K562 (cell line): ENCODE measurements around the gene CD74. TPM values are rescaled to one million over a fixed set of nuclear protein-coding genes. Genes with fewer than 3 reads are reported as not detected.

Source experiments
- ATAC-seq: fragments of 200-7000 bp; cut with Tn5 transposase; 3 replicates; pipeline ENCODE4 v1.9.1; 2020; ENCODE audit warnings: moderate library complexity
- BruUV-seq: library from RNA; stranded (reverse); fragments of 400-500 nt; replicated peaks from 2 replicates; lab custom pipeline; 2021; lab: Mats Ljungman, UMichigan
- CTCF ChIA-PET: fragments of 300-600 bp; formaldehyde crosslinking; extraction: SDS; loops from one replicate; lab custom pipeline; 2021; ENCODE audit warnings: low intra/inter-chr PET ratio; lab: Yijun Ruan, JAX
- POLR2A ChIA-PET: fragments of 300-600, 350-650 bp; sonication (Branson Sonifier 250); formaldehyde crosslinking; extraction: SDS; loops from one replicate; lab custom pipeline; 2021; ENCODE audit warnings: antibody characterized with exemption, inconsistent platforms; lab: Yijun Ruan, JAX
- DNase-seq, 4 experiments: peaks; one replicate each; pipeline versions ENCODE4 v3.0.0 to v3.0.0-alpha.2; 2011 to 2018; ENCODE audit warnings: low spot score in 3 of 4, mixed read lengths in 3 of 4; ENCODE audit errors: extremely low read depth in 1 of 4
- FAIRE-seq: peaks from 2 replicates; lab custom pipeline; 2011; peaks lifted over from hg19 to GRCh38; lab: Jason Lieb, UNC
- H2AFZ ChIP-seq: 2 replicates; pipeline ENCODE4 v1.6.0; 2011; ENCODE audit warnings: low read depth, low read length, control low read depth, inconsistent platforms
- H3K27ac ChIP-seq: fragments of 200-600 bp; 3 replicates; pipeline ENCODE4 v1.8.0; 2011; ENCODE audit warnings: low read depth, mild to moderate bottlenecking, control low read depth, inconsistent platforms, low read length, moderate library complexity, mixed read lengths; ENCODE audit errors: extremely low read depth
- H3K27me3 ChIP-seq, 2 experiments: fragments of 300-600 bp in 1 of 2; 2 replicates in 1 of 2; 3 replicates in 1 of 2; pipeline versions ENCODE4 v1.6.0 to v1.8.0; 2011; ENCODE audit warnings: inconsistent platforms in 2 of 2, low read length in 2 of 2, mild to moderate bottlenecking in 1 of 2, mixed read lengths in 1 of 2, moderate library complexity in 1 of 2; ENCODE audit not compliant: control insufficient read depth in 2 of 2, insufficient read depth in 2 of 2
- H3K36me3 ChIP-seq: fragments of 300-600 bp; 3 replicates; pipeline ENCODE4 v1.8.0; 2011; ENCODE audit warnings: mild to moderate bottlenecking, low read length, inconsistent platforms; ENCODE audit not compliant: control insufficient read depth, insufficient read depth
- H3K4me1 ChIP-seq, 2 experiments: fragments of 200-600 bp in 1 of 2; replicated peaks in 1 of 2; 2 replicates in 1 of 2; 3 replicates in 1 of 2; pipeline versions ENCODE4 v1.5.1 to v1.8.0; 2011; ENCODE audit warnings: inconsistent platforms in 2 of 2, low read length in 2 of 2, mild to moderate bottlenecking in 1 of 2, mixed read lengths in 1 of 2, moderate library complexity in 1 of 2; ENCODE audit not compliant: control insufficient read depth in 2 of 2, insufficient read depth in 2 of 2
- H3K4me2 ChIP-seq: 2 replicates; pipeline ENCODE4 v1.6.1; 2011; ENCODE audit warnings: low read length, control low read depth, inconsistent platforms, mixed read lengths; ENCODE audit not compliant: insufficient read depth
- H3K4me3 ChIP-seq: fragments of 200-600 bp; sonication (generic), shearing (Covaris generic); 2 replicates; pipeline ENCODE4 v1.5.1; 2016; ENCODE audit warnings: control low read depth, inconsistent platforms
- H3K79me2 ChIP-seq: fragments of 200-600 bp; 3 replicates; pipeline ENCODE4 v1.8.0; 2011; ENCODE audit warnings: low read length, inconsistent platforms; ENCODE audit not compliant: control insufficient read depth, insufficient read depth
- H3K9ac ChIP-seq, 2 experiments: 2 replicates each; pipeline versions ENCODE4 v1.6.0 to v1.6.1; 2011; ENCODE audit warnings: low read depth in 2 of 2, low read length in 2 of 2, control low read depth in 1 of 2, inconsistent platforms in 1 of 2, mild to moderate bottlenecking in 1 of 2, mixed read lengths in 1 of 2; ENCODE audit not compliant: insufficient read depth in 1 of 2
- H3K9me1 ChIP-seq: one replicate; pipeline ENCODE4 v1.6.0; 2011; ENCODE audit warnings: inconsistent platforms, mild to moderate bottlenecking, low read length, moderate library complexity; ENCODE audit not compliant: control insufficient read depth, insufficient read depth
- H3K9me3 ChIP-seq: replicated peaks from 2 replicates; pipeline ENCODE4 v1.5.1; 2011; ENCODE audit warnings: low read depth, low read length, inconsistent platforms; ENCODE audit not compliant: control insufficient read depth, insufficient read depth
- H4K20me1 ChIP-seq: replicated peaks from 2 replicates; pipeline ENCODE4 v1.6.1; 2011; ENCODE audit warnings: low read length, inconsistent platforms, mixed read lengths; ENCODE audit not compliant: control insufficient read depth, insufficient read depth
- BDP1 ChIP-seq: IDR thresholded peaks from 3 replicates; pipeline ENCODE4 v1.6.1; 2011; ENCODE audit not compliant: insufficient read length, insufficient read depth
- BMI1 ChIP-seq: fragments of 150-350 bp; IDR thresholded peaks from 2 replicates; pipeline ENCODE4 v1.6.1; 2014; ENCODE audit warnings: low read length
- CCAR2 ChIP-seq: fragments of 200-400 bp; formaldehyde crosslinking; IDR thresholded peaks from 2 replicates; pipeline ENCODE4 v1.6.1; 2017; ENCODE audit warnings: mild to moderate bottlenecking, low read depth, low read length
- EP400 ChIP-seq: fragments of 450-650 bp; IDR thresholded peaks from 2 replicates; pipeline ENCODE4 v1.6.1; 2017; ENCODE audit warnings: antibody characterized with exemption, mild to moderate bottlenecking, moderate library complexity
- KAT8 ChIP-seq: fragments of 450-650 bp; IDR thresholded peaks from 2 replicates; pipeline ENCODE4 v1.6.1; 2016; ENCODE audit warnings: low read depth, mild to moderate bottlenecking
- MAFF ChIP-seq: IDR thresholded peaks from 2 replicates; pipeline ENCODE4 v1.6.1; 2012; ENCODE audit warnings: low read length, improper control_type of control experiment
- POU5F1 ChIP-seq: fragments of 150-350 bp; IDR thresholded peaks from 2 replicates; pipeline ENCODE4 v1.6.1; 2014; ENCODE audit warnings: borderline replicate concordance, low read length, low read depth, mild to moderate bottlenecking; ENCODE audit not compliant: partially characterized antibody
- PYGO2 ChIP-seq: fragments of 450-650 bp; IDR thresholded peaks from 2 replicates; pipeline ENCODE4 v1.6.1; 2016; ENCODE audit warnings: mild to moderate bottlenecking, missing genetic modification characterization, moderate library complexity, missing compliant biosample characterization
- SMARCA5 ChIP-seq: fragments of 450-650 bp; IDR thresholded peaks from 2 replicates; pipeline ENCODE4 v1.6.1; 2016
- SUPT5H ChIP-seq: fragments of 450-650 bp; IDR thresholded peaks from 2 replicates; pipeline ENCODE4 v1.6.1; 2016
- VEZF1 ChIP-seq: fragments of 200-800 bp; sonication (Bioruptor generic); IDR thresholded peaks from 2 replicates; pipeline ENCODE4 v1.6.1; 2017; ENCODE audit warnings: missing genetic modification characterization, missing compliant biosample characterization
- ZNF23 ChIP-seq: fragments of 250-450 bp; sonication (Bioruptor Pico); IDR thresholded peaks from 2 replicates; pipeline ENCODE4 v1.4.0; 2020; ENCODE audit warnings: mild to moderate bottlenecking
- ZNF445 ChIP-seq: fragments of 250-450 bp; sonication (Bioruptor Pico); IDR thresholded peaks from 2 replicates; pipeline ENCODE4 v1.4.0; 2020; ENCODE audit warnings: low read depth, mild to moderate bottlenecking, moderate library complexity
- ZNF589 ChIP-seq: fragments of 200-800 bp; sonication (Bioruptor generic); IDR thresholded peaks from 2 replicates; pipeline ENCODE4 v1.6.1; 2016; ENCODE audit warnings: low read depth, missing genetic modification characterization, missing compliant biosample characterization
- ZNF639 ChIP-seq, 2 experiments: fragments of 200-800 bp in 1 of 2; sonication (Bioruptor generic) in 1 of 2; sonication (generic) in 1 of 2; formaldehyde crosslinking in 1 of 2; IDR thresholded peaks in 1 of 2; conservative IDR thresholded peaks in 1 of 2; 2 replicates each; pipeline versions ENCODE4 v1.5.0 to v1.6.1; 2016 to 2020; ENCODE audit warnings: missing compliant biosample characterization in 1 of 2, missing genetic modification characterization in 1 of 2, missing genetic modification reagents in 1 of 2
- WGBS: fragments of 100-300 bp; shearing (Covaris generic); methylation state at CpG from one replicate; pipeline ENCODE4 v1.1.6; 2016; ENCODE audit warnings: low coverage, mixed read lengths; ENCODE audit not compliant: insufficient coverage; ENCODE audit errors: missing lambda C conversion rate; 5-methylcytosine and 5-hydroxymethylcytosine counted together
- in situ Hi-C: fragments of 300-500 bp; cut with MboI; formaldehyde crosslinking; loops from 4 replicates; pipeline ENCODE4 v1.15.0; 2018; ENCODE audit warnings: inconsistent platforms, mixed read lengths
- intact Hi-C: fragments of 100-400 bp; cut with micrococcal nuclease; formaldehyde crosslinking; loops from 2 replicates; pipeline ENCODE4 v1.14.2; 2022
- polyA plus RNA-seq, 8 experiments: library from polyadenylated mRNA; depleted of rRNA in 4 of 8; stranded (reverse) in 5 of 8; unstranded in 3 of 8; fragments of >200 nt; fragmentation: Nextera tagmentation in 2 of 8; fragmentation: Illumina TruSeq in 1 of 8; extraction: Ambion mirVana in 2 of 8; extraction: Trizol in 1 of 8; gene quantifications; 2 replicates each; pipeline versions ENCODE4 v1.2.1 to v1.2.3, GENCODE V29; 2011 to 2014; ENCODE audit warnings: inconsistent platforms in 1 of 8, missing spikeins in 1 of 8
- total RNA-seq, 7 experiments: library from RNA; depleted of rRNA in 6 of 7; stranded (reverse); fragments of >200 nt in 6 of 7; fragmentation: Illumina TruSeq in 2 of 7; extraction: Trizol in 2 of 7; gene quantifications; 2 replicates each; pipeline versions ENCODE4 v1.2.1 to v1.2.3, GENCODE V29; 2011 to 2021; ENCODE audit warnings: low replicate concordance in 1 of 7
- TF ChIP-seq, protein P1 (sequence below): fragments of 450-650 bp; IDR thresholded peaks from 2 replicates; pipeline ENCODE4 v1.6.1; 2017; ENCODE audit warnings: mild to moderate bottlenecking, moderate library complexity
- TF ChIP-seq, protein P2 (sequence below): fragments of 450-650 bp; IDR thresholded peaks from 2 replicates; pipeline ENCODE4 v1.7.1; 2018; ENCODE audit warnings: mild to moderate bottlenecking, low read depth; ENCODE audit not compliant: partially characterized antibody

Gene CD74
- total and polyA plus RNA-seq, 9 of the 15 experiments (the other 6 are each of a cell fraction or from before 2014, with no cell fraction given): 0.07 to 4.8 (median 0.32) TPM

DNA sequence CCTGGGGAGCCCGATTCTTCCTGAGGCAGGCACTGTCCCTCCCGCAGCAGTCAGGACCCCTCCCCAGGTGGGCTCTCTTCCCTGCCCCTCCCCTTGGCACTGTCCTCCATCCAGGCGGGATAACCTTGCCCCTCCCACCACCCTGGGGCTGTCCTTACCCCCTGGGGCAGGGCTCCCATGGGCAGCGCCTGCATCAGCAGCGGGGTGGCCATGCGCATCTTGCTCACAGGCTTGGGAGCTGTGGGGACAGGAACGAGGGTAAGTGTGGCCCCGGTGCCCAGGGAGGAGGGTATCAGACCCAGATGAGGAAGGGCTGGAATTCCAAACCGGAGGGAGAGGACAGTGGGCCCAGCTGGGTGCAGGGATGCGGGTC lies 6.0 kb downstream of the CD74 start:
- in situ Hi-C loops (no loop called here), intact Hi-C loops (no loop called here)
- peaks cover 0 to 7% of the 10 kb centered on the region in 2 experiments; a peak in 3 of 5 replicates for H3K4me1 ChIP-seq
- ChIA-PET CTCF (no interaction called here), POLR2A (interaction anchor here (0.5 to 0.8 kb wide), 3 partner anchors 8 to 383 kb away, joined by 3 read pairs; no protein-coding TSS in a partner anchor)
- no peak overlapping the region for H2AFZ ChIP-seq
- peaks cover 0 to 8% of the 10 kb centered on the region in 2 experiments; a peak in 1 of 5 replicates for H3K27me3 ChIP-seq
- ATAC-seq (no peak), FAIRE-seq (no peak), DNase-seq (no peak)
- H3K4me3 ChIP-seq: no peak overlapping the region
- no peak overlapping the region for H3K27ac ChIP-seq
- no peaks in the 10 kb centered on the region for H3K79me2 ChIP-seq
- no peak for TF ChIP-seq KAT8
- no peak for TF ChIP-seq ZNF23
- no peak for TF ChIP-seq ZNF589 (CRISPR knock-in tag)
- no peak for TF ChIP-seq SMARCA5
- no peak for TF ChIP-seq EP400
- TF ChIP-seq VEZF1 (CRISPR knock-in tag): no peak
- no peak for TF ChIP-seq PYGO2 (tag)
- TF ChIP-seq ZNF445 (CRISPR knock-in tag): no peak
- TF ChIP-seq, protein P1, sequence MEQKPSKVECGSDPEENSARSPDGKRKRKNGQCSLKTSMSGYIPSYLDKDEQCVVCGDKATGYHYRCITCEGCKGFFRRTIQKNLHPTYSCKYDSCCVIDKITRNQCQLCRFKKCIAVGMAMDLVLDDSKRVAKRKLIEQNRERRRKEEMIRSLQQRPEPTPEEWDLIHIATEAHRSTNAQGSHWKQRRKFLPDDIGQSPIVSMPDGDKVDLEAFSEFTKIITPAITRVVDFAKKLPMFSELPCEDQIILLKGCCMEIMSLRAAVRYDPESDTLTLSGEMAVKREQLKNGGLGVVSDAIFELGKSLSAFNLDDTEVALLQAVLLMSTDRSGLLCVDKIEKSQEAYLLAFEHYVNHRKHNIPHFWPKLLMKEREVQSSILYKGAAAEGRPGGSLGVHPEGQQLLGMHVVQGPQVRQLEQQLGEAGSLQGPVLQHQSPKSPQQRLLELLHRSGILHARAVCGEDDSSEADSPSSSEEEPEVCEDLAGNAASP: no peak
- no peak for TF ChIP-seq ZNF639 (CRISPR knock-in tag; conservative IDR thresholded peaks at IDR 0.05 in 1 of 2, IDR thresholded peaks at IDR 0.05 in 1 of 2)
- no peak for TF ChIP-seq SUPT5H
- TF ChIP-seq POU5F1: no peak
- TF ChIP-seq MAFF: no peak
- TF ChIP-seq, protein P2, sequence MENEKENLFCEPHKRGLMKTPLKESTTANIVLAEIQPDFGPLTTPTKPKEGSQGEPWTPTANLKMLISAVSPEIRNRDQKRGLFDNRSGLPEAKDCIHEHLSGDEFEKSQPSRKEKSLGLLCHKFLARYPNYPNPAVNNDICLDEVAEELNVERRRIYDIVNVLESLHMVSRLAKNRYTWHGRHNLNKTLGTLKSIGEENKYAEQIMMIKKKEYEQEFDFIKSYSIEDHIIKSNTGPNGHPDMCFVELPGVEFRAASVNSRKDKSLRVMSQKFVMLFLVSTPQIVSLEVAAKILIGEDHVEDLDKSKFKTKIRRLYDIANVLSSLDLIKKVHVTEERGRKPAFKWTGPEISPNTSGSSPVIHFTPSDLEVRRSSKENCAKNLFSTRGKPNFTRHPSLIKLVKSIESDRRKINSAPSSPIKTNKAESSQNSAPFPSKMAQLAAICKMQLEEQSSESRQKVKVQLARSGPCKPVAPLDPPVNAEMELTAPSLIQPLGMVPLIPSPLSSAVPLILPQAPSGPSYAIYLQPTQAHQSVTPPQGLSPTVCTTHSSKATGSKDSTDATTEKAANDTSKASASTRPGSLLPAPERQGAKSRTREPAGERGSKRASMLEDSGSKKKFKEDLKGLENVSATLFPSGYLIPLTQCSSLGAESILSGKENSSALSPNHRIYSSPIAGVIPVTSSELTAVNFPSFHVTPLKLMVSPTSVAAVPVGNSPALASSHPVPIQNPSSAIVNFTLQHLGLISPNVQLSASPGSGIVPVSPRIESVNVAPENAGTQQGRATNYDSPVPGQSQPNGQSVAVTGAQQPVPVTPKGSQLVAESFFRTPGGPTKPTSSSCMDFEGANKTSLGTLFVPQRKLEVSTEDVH: no peak
- no peak for TF ChIP-seq CCAR2
- no peak for TF ChIP-seq BMI1
- no peak for TF ChIP-seq BDP1
- BruUV-seq: no TSS peak
- no peak overlapping the region for H3K9ac ChIP-seq
- peaks cover 5% of the 10 kb centered on the region; the same call in 1 of the 2 replicates for H4K20me1 ChIP-seq
- no peak overlapping the region for H3K4me2 ChIP-seq
- H3K9me1 ChIP-seq: no peaks in the 10 kb centered on the region
- H3K36me3 ChIP-seq: peaks cover 11% of the 10 kb centered on the region; the same call in 2 of the 3 replicates
- WGBS: 33% methylated on average over 7 of the region's 10 CpGs
- no peaks in the 10 kb centered on the region for H3K9me3 ChIP-seq
